ENCODE data around the gene DST. TPM values are rescaled to one million over a fixed set of nuclear protein-coding genes. Genes with fewer than 3 reads are reported as not detected.

DST gene
- total RNA-seq, 1 experiment from 2014 or later, result 370 TPM

GRCh38 chr6:56459030-56459805 is 183.5 kb downstream of the DST start:
- Mint-ChIP-seq H3K27ac (ENCODE audit: low read depth, unreplicated experiment) (no peak overlapping the region), H3K4me1 (ENCODE audit: insufficient read depth, unreplicated experiment) (no peaks in the 10 kb centered on the region), H3K36me3 (ENCODE audit: insufficient read depth, unreplicated experiment) (peaks cover 97% of the 10 kb centered on the region), H3K27me3 (ENCODE audit: insufficient read depth, unreplicated experiment) (no peaks in the 10 kb centered on the region), H3K9me3 (ENCODE audit: unreplicated experiment) (no peaks in the 10 kb centered on the region), H3K4me3 (ENCODE audit: unreplicated experiment) (no peak overlapping the region)
- POLR2A ChIA-PET, result interaction anchor here (0.6 to 1.1 kb wide), 3 partner anchors 12 to 111 kb away, joined by 3 read pairs; no protein-coding TSS in a partner anchor
- no peak for TF ChIP-seq CTCF (IDR thresholded peaks at IDR 0.05; ENCODE audit: unreplicated experiment)
- intact Hi-C loops (cut with micrococcal nuclease), result no loop called here
- no peak for DNase-seq (ENCODE audit: unreplicated experiment)
- BruUV-seq (replicated peaks), result no TSS peak
- CTCF ChIA-PET, result interaction anchor here (0.6 to 1.9 kb wide), 2 partner anchors 89 to 424 kb away, joined by 4 to 7 read pairs; no protein-coding TSS in a partner anchor

DNA sequence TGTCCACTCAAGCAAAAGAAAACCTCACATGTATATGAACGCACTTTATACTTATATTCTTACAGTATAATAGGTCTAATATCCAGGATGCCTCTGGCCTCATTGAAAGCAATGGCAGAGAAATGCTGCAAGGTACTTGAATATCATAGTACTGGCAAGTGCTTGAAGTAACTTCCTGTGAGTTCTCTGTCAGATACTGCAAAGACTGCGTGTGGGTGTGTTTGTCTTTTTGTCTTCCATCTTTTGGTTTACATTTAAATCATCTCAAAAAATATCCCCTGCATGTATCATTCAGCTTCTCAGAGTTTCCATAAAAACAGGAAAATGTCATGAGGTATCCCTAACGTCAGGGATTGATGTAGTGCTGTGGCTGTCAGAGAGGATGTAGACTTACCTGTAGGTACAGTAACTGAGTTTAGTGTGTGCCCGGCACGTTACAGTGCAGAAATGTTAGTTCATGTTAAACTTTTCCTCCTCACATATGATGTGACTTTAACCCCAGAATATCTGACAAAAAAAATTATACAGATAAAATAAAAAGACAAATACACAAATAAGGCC is 184.3 kb downstream of the DST start:
- H3K27ac Mint-ChIP-seq (ENCODE audit: low read depth, unreplicated experiment), result no peak overlapping the region
- peaks cover 97% of the 10 kb centered on the region for H3K36me3 Mint-ChIP-seq (ENCODE audit: insufficient read depth, unreplicated experiment)
- H3K9me3 Mint-ChIP-seq (ENCODE audit: unreplicated experiment), result no peaks in the 10 kb centered on the region
- H3K27me3 Mint-ChIP-seq (ENCODE audit: insufficient read depth, unreplicated experiment), result no peaks in the 10 kb centered on the region
- no peaks in the 10 kb centered on the region for H3K4me1 Mint-ChIP-seq (ENCODE audit: insufficient read depth, unreplicated experiment)
- CTCF ChIA-PET, result interaction anchor here (0.7 to 1.9 kb wide), 2 partner anchors 88 to 132 kb away, joined by 3 to 7 read pairs; no protein-coding TSS in a partner anchor
- TSS peak; percentile 48 for BruUV-seq (replicated peaks)
- H3K4me3 Mint-ChIP-seq (ENCODE audit: unreplicated experiment), result no peak overlapping the region
- intact Hi-C loops (cut with micrococcal nuclease), result no loop called here
- POLR2A ChIA-PET, result interaction anchor here (0.6 to 0.7 kb wide), 3 partner anchors 85 to 111 kb away, joined by 3 read pairs; no protein-coding TSS in a partner anchor
- no peak for TF ChIP-seq CTCF (IDR thresholded peaks at IDR 0.05; ENCODE audit: unreplicated experiment)
- DNase-seq (ENCODE audit: unreplicated experiment), result no peak

GRCh38 chr6:56456785-56457184 is 185.9 kb downstream of the DST start:
- intact Hi-C loops (cut with micrococcal nuclease), result no loop called here
- Mint-ChIP-seq H3K4me3 (ENCODE audit: unreplicated experiment) (no peak overlapping the region), H3K27me3 (ENCODE audit: insufficient read depth, unreplicated experiment) (no peaks in the 10 kb centered on the region), H3K9me3 (ENCODE audit: unreplicated experiment) (no peaks in the 10 kb centered on the region), H3K4me1 (ENCODE audit: insufficient read depth, unreplicated experiment) (no peaks in the 10 kb centered on the region), H3K27ac (ENCODE audit: low read depth, unreplicated experiment) (no peak overlapping the region), H3K36me3 (ENCODE audit: insufficient read depth, unreplicated experiment) (peaks cover 97% of the 10 kb centered on the region)
- ChIA-PET POLR2A (interaction anchor here (1.0 to 2.7 kb wide), 2 partner anchors 9 to 87 kb away, joined by 4 to 13 read pairs; no protein-coding TSS in a partner anchor), CTCF (interaction anchor here (0.6 to 2.6 kb wide), 2 partner anchors 86 to 395 kb away, joined by 4 to 18 read pairs; no protein-coding TSS in a partner anchor)
- no peak for DNase-seq (ENCODE audit: unreplicated experiment)
- TF ChIP-seq CTCF (IDR thresholded peaks at IDR 0.05; ENCODE audit: unreplicated experiment), result no peak
- no TSS peak for BruUV-seq (replicated peaks)

All from MCF 10A (cell line).